Measurements from ENCODE around the gene PCIF1. TPM values are rescaled to one million over a fixed set of nuclear protein-coding genes. Genes with fewer than 3 reads are reported as not detected.

The PCIF1 gene
- total RNA-seq, 1 experiment from 2014 or later = 26.8 TPM

DNA sequence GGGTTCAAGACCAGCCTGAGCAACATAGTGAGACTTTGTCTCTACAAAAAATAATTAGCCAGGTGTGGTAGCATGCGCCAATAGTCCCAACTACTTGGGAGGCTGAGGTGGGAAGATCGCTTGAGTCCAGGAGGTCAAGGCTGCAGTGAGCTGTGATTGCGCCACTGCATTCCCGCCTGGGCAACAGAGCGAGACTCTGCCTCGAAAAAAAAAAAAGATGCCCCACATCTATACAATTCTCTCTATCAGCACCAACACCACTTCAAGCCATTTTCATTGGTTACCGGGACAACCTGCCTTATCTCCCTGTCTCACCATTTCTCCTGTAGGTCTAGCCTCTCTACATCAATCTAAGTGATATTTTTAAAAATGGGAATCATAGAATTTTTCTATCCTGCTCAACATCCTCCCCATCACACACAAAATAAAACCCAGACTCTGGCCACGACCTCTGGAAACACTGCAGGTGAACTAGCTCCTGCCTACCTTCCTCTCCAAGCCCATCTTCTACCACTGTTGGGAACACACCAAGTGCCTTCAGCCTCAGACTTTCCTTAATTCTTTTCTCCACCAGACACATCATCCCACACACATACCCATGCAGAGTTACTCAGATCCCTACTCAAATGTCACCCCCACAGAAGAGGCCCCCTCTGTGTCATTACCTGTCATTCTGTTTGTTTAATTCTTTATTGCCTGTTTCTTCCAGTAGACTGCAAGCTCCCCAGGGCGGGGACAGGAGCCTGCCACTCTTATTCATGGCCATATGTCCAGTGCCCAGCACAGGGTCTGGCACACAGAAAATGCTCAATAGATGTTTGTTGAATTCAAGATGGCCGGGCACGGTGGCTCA is 12.9 kb upstream of the PCIF1 start:
- Histone ChIP-seq H4K91ac (ENCODE audit: insufficient read length, low read depth, low read length) (no peak overlapping the region), H2AK5ac (ENCODE audit: insufficient read length, low read length) (no peak overlapping the region), H3K23ac (ENCODE audit: insufficient read length, low read depth, low read length) (no peak overlapping the region), H2BK120ac (ENCODE audit: low read depth, low read length, poor library complexity, severe bottlenecking) (no peak overlapping the region), H3K23me2 (ENCODE audit: insufficient read length, low read depth, low read length, poor library complexity, severe bottlenecking) (no peaks in the 10 kb centered on the region), H3K9ac (ENCODE audit: extremely low read depth, insufficient read length, low read length) (no peak overlapping the region), H4K20me1 (ENCODE audit: control insufficient read depth, insufficient read depth, insufficient read length) (no peaks in the 10 kb centered on the region), H3K4me2 (ENCODE audit: insufficient read depth, insufficient read length, low read length) (no peak overlapping the region), H2BK5ac (ENCODE audit: insufficient read length, low read length) (no peak overlapping the region), H3K79me2 (ENCODE audit: insufficient read depth, low read length) (no peaks in the 10 kb centered on the region), H3K27me3 (ENCODE audit: insufficient read depth, low read length) (no peaks in the 10 kb centered on the region), H3K18ac (ENCODE audit: insufficient read length, low read depth, low read length) (no peak overlapping the region), H2BK20ac (ENCODE audit: low read depth, low read length, poor library complexity, severe bottlenecking) (no peak overlapping the region), H3K79me1 (ENCODE audit: insufficient read depth, low read depth, low read length, poor library complexity, severe bottlenecking) (no peaks in the 10 kb centered on the region), H3K4ac (ENCODE audit: low read depth, low read length) (no peak overlapping the region), H3K9me3 (ENCODE audit: control insufficient read depth, low read depth, low read length) (no peaks in the 10 kb centered on the region), H4K8ac (replicated peaks; ENCODE audit: insufficient read length, low read depth, low read length) (no peak overlapping the region), H3K14ac (ENCODE audit: insufficient read depth, low read length) (no peak overlapping the region), H2AFZ (ENCODE audit: low read length) (no peak overlapping the region), H3K27ac (ENCODE audit: insufficient read length, low read depth, low read length) (no peak overlapping the region), H3K4me1 (ENCODE audit: insufficient read depth, low read length) (no peaks in the 10 kb centered on the region), H2BK15ac (ENCODE audit: low read depth, low read length) (no peak overlapping the region), H3K56ac (ENCODE audit: insufficient read length, low read depth, low read length) (no peak overlapping the region), H2BK12ac (ENCODE audit: insufficient read length, low read depth, low read length) (no peak overlapping the region), H4K5ac (ENCODE audit: insufficient read length, low read depth, low read length) (no peak overlapping the region), H3T11ph (ENCODE audit: low read length) (no peak overlapping the region)
- peaks cover 15 to 26% of the 10 kb centered on the region in 2 experiments for H3K4me1 Mint-ChIP-seq
- no peaks in the 10 kb centered on the region for H3K9me3 Mint-ChIP-seq
- H3K27me3 Mint-ChIP-seq (ENCODE audit: low read depth) = peaks cover 6% of the 10 kb centered on the region
- H3K4me3 Mint-ChIP-seq = no peak overlapping the region
- no peaks in the 10 kb centered on the region for H3K36me3 Mint-ChIP-seq (ENCODE audit: insufficient read depth in 1 of 3, low read depth in 3 of 3)
- WGBS (ENCODE audit: extremely low coverage, insufficient read length, low lambda C conversion rate) = no CpG with 5 or more reads among the region's 11 CpGs
- no peak for DNase-seq
- TF ChIP-seq, protein P1, sequence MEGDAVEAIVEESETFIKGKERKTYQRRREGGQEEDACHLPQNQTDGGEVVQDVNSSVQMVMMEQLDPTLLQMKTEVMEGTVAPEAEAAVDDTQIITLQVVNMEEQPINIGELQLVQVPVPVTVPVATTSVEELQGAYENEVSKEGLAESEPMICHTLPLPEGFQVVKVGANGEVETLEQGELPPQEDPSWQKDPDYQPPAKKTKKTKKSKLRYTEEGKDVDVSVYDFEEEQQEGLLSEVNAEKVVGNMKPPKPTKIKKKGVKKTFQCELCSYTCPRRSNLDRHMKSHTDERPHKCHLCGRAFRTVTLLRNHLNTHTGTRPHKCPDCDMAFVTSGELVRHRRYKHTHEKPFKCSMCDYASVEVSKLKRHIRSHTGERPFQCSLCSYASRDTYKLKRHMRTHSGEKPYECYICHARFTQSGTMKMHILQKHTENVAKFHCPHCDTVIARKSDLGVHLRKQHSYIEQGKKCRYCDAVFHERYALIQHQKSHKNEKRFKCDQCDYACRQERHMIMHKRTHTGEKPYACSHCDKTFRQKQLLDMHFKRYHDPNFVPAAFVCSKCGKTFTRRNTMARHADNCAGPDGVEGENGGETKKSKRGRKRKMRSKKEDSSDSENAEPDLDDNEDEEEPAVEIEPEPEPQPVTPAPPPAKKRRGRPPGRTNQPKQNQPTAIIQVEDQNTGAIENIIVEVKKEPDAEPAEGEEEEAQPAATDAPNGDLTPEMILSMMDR (conservative IDR thresholded peaks at IDR 0.05) = no peak
- no peak overlapping the region for H3K27ac Mint-ChIP-seq
